IMR-90 (cell line): ENCODE measurements around the gene RHOT1. TPM values are rescaled to one million over a fixed set of nuclear protein-coding genes. Genes with fewer than 3 reads are reported as not detected.

Source experiments
- ATAC-seq: fragments of 200-7000 bp; cut with Tn5 transposase; 2 replicates; pipeline ENCODE4 v1.9.1; 2020; ENCODE audit warnings: low read depth, mild to moderate bottlenecking, moderate library complexity
- BruUV-seq: library from RNA; stranded (reverse); fragments of 400-500 nt; replicated peaks from 2 replicates; lab custom pipeline; 2021; lab: Mats Ljungman, UMichigan
- CTCF ChIA-PET: fragments of 300-600 bp; formaldehyde crosslinking; extraction: SDS; loops from one replicate; lab custom pipeline; 2021; ENCODE audit warnings: antibody characterized with exemption; lab: Yijun Ruan, JAX
- POLR2A ChIA-PET: fragments of 300-600 bp; sonication (Branson Sonifier 250); formaldehyde crosslinking; loops from one replicate; lab custom pipeline; 2022; ENCODE audit warnings: antibody characterized with exemption; ENCODE audit not compliant: unreplicated experiment; lab: Charles Lee
- DNase-seq: peaks from one replicate; pipeline ENCODE4 v3.0.0; 2013
- H2AFZ ChIP-seq: replicated peaks from 2 replicates; pipeline ENCODE3; 2013; ENCODE audit warnings: low read length, mild to moderate bottlenecking; ENCODE audit not compliant: poor library complexity
- H2AK5ac ChIP-seq: 2 replicates; pipeline ENCODE4 v1.6.1; 2013; ENCODE audit warnings: low read depth, low read length, inconsistent platforms
- H2AK9ac ChIP-seq: replicated peaks from 2 replicates; pipeline ENCODE3; 2013; ENCODE audit warnings: mild to moderate bottlenecking, low read depth, low read length, moderate library complexity; ENCODE audit not compliant: poor library complexity
- H2BK120ac ChIP-seq: 2 replicates; pipeline ENCODE4 v1.6.1; 2013; ENCODE audit warnings: low read depth, low read length, inconsistent platforms
- H2BK15ac ChIP-seq: 3 replicates; pipeline ENCODE4 v1.6.1; 2013; ENCODE audit warnings: low read depth, low read length, inconsistent platforms
- H2BK20ac ChIP-seq: 2 replicates; pipeline ENCODE4 v1.6.1; 2013; ENCODE audit warnings: low read depth, mild to moderate bottlenecking, inconsistent platforms, low read length, moderate library complexity
- H2BK5ac ChIP-seq: 2 replicates; pipeline ENCODE4 v1.6.1; 2013; ENCODE audit warnings: mild to moderate bottlenecking, low read depth, low read length, inconsistent platforms; ENCODE audit not compliant: poor library complexity, severe bottlenecking
- H3K14ac ChIP-seq: replicated peaks from 2 replicates; pipeline ENCODE4 v1.6.1; 2013; ENCODE audit warnings: low read depth, low read length, inconsistent platforms
- H3K18ac ChIP-seq: 2 replicates; pipeline ENCODE4 v1.6.1; 2013; ENCODE audit warnings: low read depth, low read length, control low read depth
- H3K23ac ChIP-seq: 2 replicates; pipeline ENCODE4 v1.6.1; 2013; ENCODE audit warnings: low read depth, low read length, inconsistent platforms
- H3K27ac ChIP-seq: 2 replicates; pipeline ENCODE4 v1.5.1; 2013; ENCODE audit warnings: mild to moderate bottlenecking, control low read depth, low read length; ENCODE audit not compliant: insufficient read depth
- H3K27me3 ChIP-seq: 2 replicates; pipeline ENCODE4 v1.6.1; 2013; ENCODE audit warnings: low read length; ENCODE audit not compliant: control insufficient read depth, insufficient read depth
- H3K36me3 ChIP-seq: 2 replicates; pipeline ENCODE4 v1.6.1; 2013; ENCODE audit warnings: low read length, mixed read lengths; ENCODE audit not compliant: control insufficient read depth, insufficient read depth
- H3K4ac ChIP-seq: 2 replicates; pipeline ENCODE4 v1.6.1; 2013; ENCODE audit warnings: low read depth, low read length, inconsistent platforms
- H3K4me1 ChIP-seq: 2 replicates; pipeline ENCODE4 v1.6.1; 2013; ENCODE audit warnings: low read length, mixed read lengths; ENCODE audit not compliant: control insufficient read depth, insufficient read depth
- H3K4me2 ChIP-seq: 2 replicates; pipeline ENCODE4 v1.6.1; 2013; ENCODE audit warnings: low read depth, mild to moderate bottlenecking, control low read depth, low read length, moderate library complexity
- H3K4me3 ChIP-seq: 2 replicates; pipeline ENCODE4 v1.5.1; 2013; ENCODE audit warnings: low read depth, mild to moderate bottlenecking, control low read depth, low read length, moderate library complexity; ENCODE audit not compliant: insufficient read depth
- H3K56ac ChIP-seq: 2 replicates; pipeline ENCODE4 v1.6.1; 2013; ENCODE audit warnings: low read length, inconsistent platforms; ENCODE audit not compliant: insufficient read depth; ENCODE audit errors: extremely low read depth
- H3K79me1 ChIP-seq, 2 experiments: 2 replicates each; pipeline ENCODE4 v1.6.1; 2013; ENCODE audit warnings: low read length in 2 of 2, inconsistent platforms in 1 of 2, low read depth in 1 of 2
- H3K9ac ChIP-seq: 2 replicates; pipeline ENCODE4 v1.6.1; 2013; ENCODE audit warnings: low read depth, low read length, control low read depth
- H3K9me1 ChIP-seq: 2 replicates; pipeline ENCODE4 v1.6.1; 2013; ENCODE audit warnings: low read length, inconsistent platforms; ENCODE audit not compliant: insufficient read depth
- H3K9me3 ChIP-seq: 2 replicates; pipeline ENCODE4 v1.6.1; 2013; ENCODE audit warnings: low read length; ENCODE audit not compliant: control insufficient read depth, insufficient read depth
- H4K20me1 ChIP-seq: 2 replicates; pipeline ENCODE4 v1.6.1; 2013; ENCODE audit warnings: low read length, inconsistent platforms; ENCODE audit not compliant: insufficient read depth
- H4K5ac ChIP-seq: 2 replicates; pipeline ENCODE4 v1.6.1; 2013; ENCODE audit warnings: mild to moderate bottlenecking, low read depth, low read length, control low read depth
- H4K8ac ChIP-seq, 2 experiments: 2 replicates each; pipeline ENCODE4 v1.6.1; 2013; ENCODE audit warnings: low read depth in 2 of 2, low read length in 2 of 2, control low read depth in 1 of 2, inconsistent platforms in 1 of 2
- H4K91ac ChIP-seq: 2 replicates; pipeline ENCODE4 v1.6.1; 2013; ENCODE audit warnings: low read depth, low read length, inconsistent platforms; ENCODE audit not compliant: insufficient read depth
- FOS ChIP-seq: fragments of 150-350 bp; IDR thresholded peaks from 2 replicates; pipeline ENCODE4 v1.6.1; 2016; ENCODE audit warnings: low read depth, low read length
- MAFK ChIP-seq: IDR thresholded peaks from 2 replicates; pipeline ENCODE4 v1.6.1; 2012; ENCODE audit warnings: low read depth, low read length, improper control_type of control experiment
- MAZ ChIP-seq: IDR thresholded peaks from 2 replicates; pipeline ENCODE4 v1.6.1; 2012; ENCODE audit warnings: low read depth, mild to moderate bottlenecking, low read length, improper control_type of control experiment, moderate library complexity, borderline replicate concordance
- RAD21 ChIP-seq: IDR thresholded peaks from 2 replicates; pipeline ENCODE4 v1.6.1; 2012; ENCODE audit warnings: low read length, improper control_type of control experiment
- WGBS, 2 experiments: methylation state at CpG; one replicate each; pipeline versions ENCODE4 v1.1.5 to v1.1.7; 2013; ENCODE audit warnings: missing lambda C conversion rate in 2 of 2; ENCODE audit not compliant: insufficient read length in 1 of 2; ENCODE audit errors: extremely low coverage in 2 of 2; 5-methylcytosine and 5-hydroxymethylcytosine counted together
- dilution Hi-C: fragments of 300-500 bp; cut with HindIII; formaldehyde crosslinking; loops from one replicate; pipeline ENCODE4 v1.14.3; 2018; ENCODE audit warnings: low sequenced_read_pairs; ENCODE audit not compliant: unreplicated experiment
- in situ Hi-C: fragments of 300-500 bp; cut with MboI; formaldehyde crosslinking; loops from 3 replicates; pipeline ENCODE4 v1.14.3; 2019; ENCODE audit warnings: low sequenced_read_pairs, inconsistent platforms, mixed read lengths
- intact Hi-C: fragments of 100-400 bp; cut with micrococcal nuclease; formaldehyde crosslinking; loops from 2 replicates; pipeline ENCODE4 v1.10.0; 2022
- polyA plus RNA-seq, 3 experiments: library from polyadenylated mRNA; depleted of rRNA; stranded (reverse); fragments of >200 nt; gene quantifications; 2 replicates each; pipeline ENCODE4 v1.2.3, GENCODE V29; 2012; ENCODE audit warnings: low replicate concordance in 1 of 3
- total RNA-seq: library from RNA; depleted of rRNA; stranded (reverse); fragments of >200 nt; gene quantifications from 2 replicates; pipeline ENCODE4 v1.2.3, GENCODE V29; 2012
- TF ChIP-seq, protein P1 (sequence below): fragments of 150-350 bp; IDR thresholded peaks from 2 replicates; pipeline ENCODE4 v1.6.1; 2016; ENCODE audit warnings: low read depth, mild to moderate bottlenecking, low read length, moderate library complexity, borderline replicate concordance

The RHOT1 gene
- total and polyA plus RNA-seq, 2 of the 4 experiments (the other 2 are of a cell fraction), result 27.4 to 27.6 TPM

DNA sequence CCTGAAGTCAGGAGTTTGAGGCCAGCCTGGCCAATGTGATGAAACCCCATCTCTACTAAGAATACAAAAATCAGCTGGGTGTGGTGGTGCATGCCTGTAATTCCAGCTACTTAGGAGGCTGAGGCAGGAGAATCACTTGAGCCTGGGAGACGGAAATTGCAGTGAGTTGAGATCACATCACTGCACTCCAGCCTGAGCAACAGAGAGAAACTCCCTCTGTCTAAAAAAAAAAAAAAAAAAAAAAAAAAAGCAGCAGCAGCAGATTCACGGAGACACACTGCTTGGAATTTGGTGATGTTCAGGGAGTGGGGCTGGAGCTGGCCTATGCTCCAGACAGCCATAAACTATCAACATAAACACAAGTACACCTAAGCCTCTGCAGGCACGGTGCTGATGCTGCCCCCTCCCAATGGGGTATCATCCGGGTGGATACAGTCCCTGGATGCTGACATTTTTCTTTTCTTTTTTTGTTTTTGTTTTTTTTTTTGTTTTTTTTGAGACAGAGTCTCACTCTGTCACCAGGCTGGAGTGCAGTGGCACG lies 39.6 kb upstream of the RHOT1 start:
- Histone ChIP-seq H3K14ac (no peak overlapping the region), H2BK5ac (no peak overlapping the region), H3K4me1 (no peaks in the 10 kb centered on the region), H2BK20ac (no peak overlapping the region), H3K4me2 (no peak overlapping the region), H3K4me3 (no peak overlapping the region), H2BK120ac (no peak overlapping the region), H3K9me1 (no peaks in the 10 kb centered on the region), H4K5ac (no peak overlapping the region), H3K23ac (no peak overlapping the region), H2AK9ac (no peak overlapping the region), H3K9ac (no peak overlapping the region), H3K9me3 (no peaks in the 10 kb centered on the region), H4K91ac (no peak overlapping the region), H4K8ac (no peak overlapping the region), H3K79me1 (no peaks in the 10 kb centered on the region), H2BK15ac (no peak overlapping the region), H3K18ac (no peak overlapping the region), H3K27ac (no peak overlapping the region), H2AK5ac (no peak overlapping the region), H3K36me3 (no peaks in the 10 kb centered on the region), H3K4ac (no peak overlapping the region), H4K20me1 (no peaks in the 10 kb centered on the region), H2AFZ (peak overlapping the region; percentile 24), H3K56ac (no peak overlapping the region), H3K27me3 (peaks cover 4% of the 10 kb centered on the region)
- WGBS, 2 experiments, result no CpG with 5 or more reads among the region's 5 CpGs
- dilution Hi-C loops, result no loop called here
- ChIA-PET POLR2A (no interaction called here), CTCF (no interaction called here)
- in situ Hi-C loops, result no loop called here
- ATAC-seq (peak; percentile 17), DNase-seq (peak; percentile 26)
- intact Hi-C loops, result loop anchor here (1.0 kb wide), 1 partner anchor 23 kb away; no protein-coding TSS in a partner anchor
- no peak for TF ChIP-seq MAFK
- TF ChIP-seq MAZ, result no peak
- TF ChIP-seq, protein P1, sequence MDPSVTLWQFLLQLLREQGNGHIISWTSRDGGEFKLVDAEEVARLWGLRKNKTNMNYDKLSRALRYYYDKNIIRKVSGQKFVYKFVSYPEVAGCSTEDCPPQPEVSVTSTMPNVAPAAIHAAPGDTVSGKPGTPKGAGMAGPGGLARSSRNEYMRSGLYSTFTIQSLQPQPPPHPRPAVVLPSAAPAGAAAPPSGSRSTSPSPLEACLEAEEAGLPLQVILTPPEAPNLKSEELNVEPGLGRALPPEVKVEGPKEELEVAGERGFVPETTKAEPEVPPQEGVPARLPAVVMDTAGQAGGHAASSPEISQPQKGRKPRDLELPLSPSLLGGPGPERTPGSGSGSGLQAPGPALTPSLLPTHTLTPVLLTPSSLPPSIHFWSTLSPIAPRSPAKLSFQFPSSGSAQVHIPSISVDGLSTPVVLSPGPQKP, result no peak
- TF ChIP-seq FOS, result no peak
- TF ChIP-seq RAD21, result no peak
- BruUV-seq, result no TSS peak
